ENCODE data around the gene TPO.
A peak's percentile ranks its signal among the peaks of the same experiment; 100 is the strongest.
"Not testable (repeated sequence)": the region's sequence is repeated elsewhere in the genome, so short reads cannot be mapped to it uniquely, and the experiment has no call there.

TPO gene

GRCh38 chr2:1413156-1413710 is at the start of gene TPO:
Gene TPO, plus strand, starts transcription at chr2:1413463. Its CDS starts 946 bp downstream, at chr2:1414409.
- DNase-seq (ENCODE audit: low read depth in 2 of 2): no peak

GRCh38 chr2:1366546-1367134 is 46.6 kb upstream of the TPO start:
- peak in 1 of 2 experiments; percentile 8 for DNase-seq (ENCODE audit: low read depth in 2 of 2)

- no peak for DNase-seq (ENCODE audit: low read depth in 2 of 2)
Measured at GRCh38 chr2:1367601-1368000, 45.7 kb upstream of the TPO start.

GRCh38 chr2:1369905-1370304 is 43.4 kb upstream of the TPO start:
- DNase-seq (ENCODE audit: low read depth in 2 of 2): no peak

GRCh38 chr2:1370461-1370860 is 42.8 kb upstream of the TPO start:
- no peak for DNase-seq (ENCODE audit: low read depth in 2 of 2)

GRCh38 chr2:1371082-1371481 is 42.2 kb upstream of the TPO start:
- no peak for DNase-seq (ENCODE audit: low read depth in 2 of 2)

GRCh38 chr2:1373830-1374229 is 39.4 kb upstream of the TPO start:
- DNase-seq (ENCODE audit: low read depth in 2 of 2): no peak

GRCh38 chr2:1374287-1374686 is 39.0 kb upstream of the TPO start:
- DNase-seq (ENCODE audit: low read depth in 2 of 2): no peak

GRCh38 chr2:1375794-1376193 is 37.5 kb upstream of the TPO start:
- no peak for DNase-seq (ENCODE audit: low read depth in 2 of 2)

GRCh38 chr2:1377473-1377872 is 35.8 kb upstream of the TPO start:
- no peak for DNase-seq (ENCODE audit: low read depth in 2 of 2)

- no peak for DNase-seq (ENCODE audit: low read depth in 2 of 2)
Measured at GRCh38 chr2:1378456-1379150, 34.7 kb upstream of the TPO start.

- no peak for DNase-seq (ENCODE audit: low read depth in 2 of 2)
Measured at GRCh38 chr2:1381644-1382043, 31.6 kb upstream of the TPO start.

GRCh38 chr2:1387954-1388725 is 25.1 kb upstream of the TPO start:
- not testable (repeated sequence) for DNase-seq (ENCODE audit: low read depth in 2 of 2)

GRCh38 chr2:1390118-1390517 is 23.1 kb upstream of the TPO start:
- not testable (repeated sequence) for DNase-seq (ENCODE audit: low read depth in 2 of 2)

GRCh38 chr2:1393321-1393720 is 19.9 kb upstream of the TPO start:
- DNase-seq (ENCODE audit: low read depth in 2 of 2): no peak

- DNase-seq (ENCODE audit: low read depth in 2 of 2): no peak
Measured at GRCh38 chr2:1394709-1395408, 18.4 kb upstream of the TPO start.

- no peak for DNase-seq (ENCODE audit: low read depth in 2 of 2)
Measured at GRCh38 chr2:1397350-1397749, 15.9 kb upstream of the TPO start.

GRCh38 chr2:1398191-1398590 is 15.1 kb upstream of the TPO start:
- no peak for DNase-seq (ENCODE audit: low read depth in 2 of 2)

- DNase-seq (ENCODE audit: low read depth in 2 of 2): no peak
Measured at GRCh38 chr2:1400943-1401735, 12.1 kb upstream of the TPO start.

- DNase-seq (ENCODE audit: low read depth in 2 of 2): no peak
Measured at GRCh38 chr2:1402064-1402463, 11.2 kb upstream of the TPO start.

GRCh38 chr2:1403565-1403964 is 9.7 kb upstream of the TPO start:
- no peak for DNase-seq (ENCODE audit: low read depth in 2 of 2)

All from stimulated activated CD4-positive, alpha-beta T cell treated with anti-CD3 and anti-CD28 coated beads, Interleukin-12 subunit alpha, Interleukin-12 subunit beta, amount 100 ng/mL, for 24 hours (primary cell).